Measurements from ENCODE around the gene DAB1.

- TF ChIP-seq CTCF (IDR thresholded peaks at IDR 0.05) (no peak), POLR2A (IDR thresholded peaks at IDR 0.05) (no peak)
Observed at GRCh38 chr1:57324388-57324787, 99.5 kb downstream of the DAB1 start.
